HG03342 (cell line): ENCODE results near the gene CLIC5.

Experiments used
- ATAC-seq: cut with Tn5 transposase; IDR thresholded peaks from one replicate; pipeline ENCODE4 v1.9.1; 2021; ENCODE audit warnings: mild to moderate bottlenecking, moderate library complexity; ENCODE audit not compliant: unreplicated experiment

The CLIC5 gene

DNA sequence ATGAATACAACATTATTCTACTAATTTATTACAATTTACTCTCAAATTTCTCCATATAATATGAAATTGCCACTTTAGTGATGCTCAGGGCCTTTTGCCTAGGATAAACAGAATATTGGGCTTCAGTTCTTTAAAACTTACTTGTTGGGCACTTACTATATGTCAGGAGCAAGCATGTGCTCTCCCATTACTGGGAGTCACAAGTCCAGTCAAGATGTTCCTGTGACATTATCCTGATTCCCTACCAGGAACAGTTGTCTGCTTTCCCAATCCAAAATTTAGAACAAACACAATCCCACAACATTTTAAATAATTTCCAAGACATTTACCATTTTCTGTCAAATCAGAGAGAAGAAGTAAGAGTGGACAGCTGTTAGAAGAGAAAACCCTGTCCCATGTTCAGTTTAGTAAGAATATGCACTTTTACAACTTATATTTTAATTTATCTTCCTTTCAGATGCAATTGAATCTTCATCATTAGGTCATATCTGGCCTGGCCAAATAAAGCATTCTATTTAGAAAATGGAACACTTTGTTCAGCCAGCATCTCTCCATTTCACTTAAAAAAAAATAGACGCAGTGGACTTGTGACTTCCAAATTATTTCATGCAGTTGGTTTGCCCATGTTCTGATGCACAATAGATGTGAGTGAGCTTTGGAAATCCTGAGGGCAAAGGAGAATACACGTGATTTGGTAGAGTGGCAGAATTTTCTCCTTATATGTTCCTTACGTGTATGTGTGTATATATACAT, 159.8 kb downstream of the CLIC5 start:
- ATAC-seq = no peak

DNA sequence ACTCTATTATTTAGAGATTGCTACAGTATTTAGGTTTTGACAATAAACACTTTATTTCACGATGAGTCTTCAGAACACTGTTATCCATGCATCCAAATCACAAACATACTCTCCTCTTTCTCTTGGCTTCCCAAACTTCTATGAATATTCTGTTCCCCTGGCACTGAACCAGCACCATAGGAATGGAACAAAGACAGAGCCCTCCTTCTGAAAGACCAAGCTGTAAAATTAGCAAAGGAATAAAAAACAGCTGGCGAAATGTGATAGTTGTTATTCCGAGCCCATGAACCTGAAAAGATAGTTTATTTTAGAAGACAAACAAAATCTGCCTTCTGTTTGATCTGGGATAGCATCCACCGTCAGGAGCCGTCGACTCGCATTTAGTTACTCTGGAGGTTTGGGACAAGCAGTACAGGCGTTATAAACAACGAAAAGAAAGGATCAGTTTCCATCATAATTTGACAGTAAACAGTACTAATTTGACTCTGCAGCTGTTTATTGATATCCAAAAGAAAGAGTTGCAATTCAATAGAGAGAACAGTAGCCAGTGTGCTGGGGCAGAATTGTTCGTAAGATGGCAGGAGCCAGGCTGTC, 161.4 kb downstream of the CLIC5 start:
- no peak for ATAC-seq

DNA sequence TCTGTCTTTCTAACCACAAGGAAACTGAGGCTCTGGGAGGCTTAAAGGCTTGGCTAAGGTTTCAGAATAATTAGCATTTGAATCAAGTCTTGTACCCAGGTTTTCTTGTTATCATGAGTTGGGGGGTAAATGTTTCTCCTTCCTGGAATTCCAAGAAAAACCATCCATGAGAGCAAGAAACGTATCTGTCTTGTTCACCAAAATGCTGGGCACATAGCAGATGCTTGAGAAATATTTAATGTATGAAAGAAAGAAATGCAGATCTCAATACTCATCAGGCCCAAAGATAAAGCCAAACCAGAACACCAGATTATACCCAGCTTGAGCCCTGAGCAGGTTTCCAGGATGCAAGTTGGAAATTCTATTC, 164.6 kb downstream of the CLIC5 start:
- ATAC-seq = no peak

DNA sequence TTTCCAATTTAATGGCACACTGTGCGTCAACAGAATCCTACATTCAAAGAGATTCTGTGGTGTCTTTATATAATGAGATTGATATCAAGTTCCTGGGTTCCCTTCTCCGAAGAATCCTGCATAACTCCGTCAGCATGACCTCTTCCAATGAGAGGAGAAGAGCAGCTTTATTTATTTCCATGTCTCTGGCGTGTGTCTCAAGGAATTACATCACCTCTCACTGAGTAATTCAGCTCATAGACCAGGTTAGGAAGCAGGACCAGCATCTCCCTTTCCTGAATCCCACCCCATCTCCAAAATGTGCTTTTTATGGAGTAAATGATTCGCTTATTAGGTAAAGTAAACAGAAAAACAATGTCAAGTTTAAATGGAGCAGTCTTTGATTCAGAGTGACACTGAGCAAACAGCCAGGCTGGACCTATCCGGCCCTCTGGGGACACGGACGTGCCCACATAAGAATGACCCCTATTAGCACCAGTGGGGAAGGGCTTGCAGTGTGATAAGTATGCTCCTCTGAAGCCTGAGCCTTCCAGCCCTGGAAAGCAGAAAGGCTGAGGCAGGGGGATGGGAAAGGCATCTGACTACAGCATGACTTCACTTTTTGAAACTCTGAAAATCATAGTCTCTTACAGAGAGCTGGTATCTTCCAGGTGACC, 165.2 kb downstream of the CLIC5 start:
- ATAC-seq = no peak

DNA sequence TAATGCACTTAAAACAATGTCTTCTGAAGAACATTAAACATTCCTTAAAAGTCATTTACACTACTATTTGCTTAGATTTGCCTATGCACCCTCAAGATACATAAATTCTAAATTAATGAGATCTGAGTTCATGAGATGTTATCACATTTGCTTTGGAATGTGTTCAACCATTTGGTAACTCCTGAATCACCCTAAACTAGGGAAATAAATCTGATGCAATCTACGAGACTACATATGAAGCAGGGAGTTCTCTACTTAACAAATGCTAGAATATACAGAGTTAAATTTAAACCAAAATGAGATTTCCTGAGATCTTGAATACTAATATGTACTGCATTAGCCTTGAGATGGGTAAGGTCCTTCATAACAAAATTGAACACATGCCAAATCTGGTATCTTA, 170.1 kb downstream of the CLIC5 start:
- ATAC-seq = no peak

DNA sequence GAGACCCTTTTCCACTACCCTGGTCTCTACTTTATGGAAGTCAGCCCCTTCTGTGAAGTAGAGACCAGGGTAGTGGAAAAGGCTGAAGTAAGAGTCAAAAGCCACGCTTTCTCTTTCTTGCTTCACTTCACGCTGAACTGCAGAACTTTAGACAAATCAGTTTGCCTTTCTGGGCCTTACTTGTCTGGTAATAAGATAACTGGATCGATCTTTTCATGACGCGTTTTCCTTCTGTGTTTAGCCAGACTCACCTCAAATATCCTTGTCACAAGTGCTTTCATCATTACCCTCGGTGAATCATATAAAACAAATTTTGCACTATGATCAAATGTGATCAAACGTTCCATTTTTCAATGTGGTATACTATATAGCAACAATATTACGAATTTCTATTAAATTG, 170.7 kb downstream of the CLIC5 start:
- ATAC-seq = no peak

DNA sequence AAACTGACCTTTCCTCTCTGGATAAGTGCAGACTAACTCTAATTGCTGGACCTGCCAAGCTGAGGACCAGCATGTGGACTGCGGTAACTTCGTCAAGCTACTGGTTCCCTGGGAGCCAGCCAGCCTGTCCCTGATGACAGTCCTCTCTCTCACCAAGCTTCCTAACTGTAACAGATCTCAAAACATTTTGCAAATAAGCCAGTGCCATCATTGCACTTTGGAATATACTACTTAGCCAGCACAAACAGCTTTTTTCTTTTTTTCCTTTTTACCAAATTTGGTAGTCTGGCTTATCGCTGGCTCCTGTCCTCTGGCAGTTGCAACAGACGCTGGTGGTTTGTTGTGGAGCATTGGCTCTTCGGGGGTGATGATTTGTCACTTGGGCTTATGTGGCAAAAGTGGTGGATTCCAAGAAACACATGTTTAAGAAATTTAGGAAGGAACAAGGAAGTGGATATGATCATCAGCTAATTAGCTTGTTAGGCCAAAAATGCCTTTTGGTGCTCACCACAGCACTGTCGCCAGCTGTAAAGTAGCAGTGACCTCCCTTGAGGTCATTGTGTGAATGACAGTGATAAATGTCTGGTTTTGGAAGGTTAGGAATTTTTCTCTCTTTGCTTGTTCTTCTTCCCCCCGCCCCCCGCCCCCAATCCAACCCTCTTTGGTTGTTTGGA, 171.7 kb downstream of the CLIC5 start:
- ATAC-seq = no peak

DNA sequence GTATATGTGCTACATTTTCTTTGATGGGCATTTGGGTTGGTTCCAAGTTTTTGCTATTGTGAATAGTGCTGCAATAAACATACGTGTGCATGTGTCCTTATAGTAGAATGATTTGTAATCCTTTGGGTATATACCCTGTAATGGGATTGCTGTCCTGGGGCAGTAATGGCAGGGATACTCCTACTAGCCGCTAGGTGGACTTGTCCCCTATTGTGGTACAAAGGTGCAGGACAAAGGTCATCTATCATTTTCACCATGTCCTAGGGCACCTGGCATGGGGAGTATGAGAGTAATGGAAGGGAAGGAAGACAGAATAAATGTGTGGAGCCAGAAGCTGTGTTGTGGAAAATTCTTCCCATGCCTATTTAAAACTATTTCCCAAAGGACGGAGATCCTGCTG, 174.6 kb downstream of the CLIC5 start:
- no peak for ATAC-seq

DNA sequence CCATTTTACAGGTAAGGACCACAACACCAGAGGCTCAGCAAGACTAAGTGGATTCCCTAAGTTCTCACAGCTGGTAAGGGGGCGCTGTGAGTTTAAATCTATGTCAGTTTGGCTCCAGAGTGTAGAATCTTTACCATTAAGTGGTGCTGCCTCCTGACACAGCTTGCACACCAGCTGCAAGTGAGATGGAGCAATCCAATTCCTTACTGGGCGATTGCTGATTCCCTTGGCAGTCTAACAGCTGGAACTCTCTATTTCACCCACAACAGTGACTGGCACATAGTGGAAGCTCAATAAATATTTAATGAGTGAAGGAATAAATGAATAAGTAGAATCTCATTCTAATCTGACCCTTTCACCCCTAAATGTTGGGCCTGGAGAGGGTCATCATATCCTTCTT, 176.7 kb downstream of the CLIC5 start:
- ATAC-seq = no peak

DNA sequence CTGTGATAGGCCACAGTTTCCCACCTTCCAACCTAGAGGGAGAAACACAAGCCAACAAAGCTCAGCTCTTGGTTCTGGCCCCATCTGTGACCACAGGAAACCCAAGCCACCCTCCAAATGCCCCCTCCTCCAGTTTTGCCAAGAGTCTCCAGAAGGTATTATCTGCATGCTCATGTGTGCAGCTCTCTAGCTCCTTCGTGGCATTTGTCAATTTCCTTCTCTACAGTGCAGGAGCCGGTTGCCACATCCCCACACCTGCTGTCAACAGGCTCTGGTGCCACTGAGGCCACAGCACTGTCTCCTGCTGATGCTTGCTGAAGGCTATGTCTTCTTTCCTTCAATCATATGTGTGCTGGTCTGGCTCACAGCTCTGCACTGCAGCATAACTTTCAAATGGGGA, 177.2 kb downstream of the CLIC5 start:
- no peak for ATAC-seq

DNA sequence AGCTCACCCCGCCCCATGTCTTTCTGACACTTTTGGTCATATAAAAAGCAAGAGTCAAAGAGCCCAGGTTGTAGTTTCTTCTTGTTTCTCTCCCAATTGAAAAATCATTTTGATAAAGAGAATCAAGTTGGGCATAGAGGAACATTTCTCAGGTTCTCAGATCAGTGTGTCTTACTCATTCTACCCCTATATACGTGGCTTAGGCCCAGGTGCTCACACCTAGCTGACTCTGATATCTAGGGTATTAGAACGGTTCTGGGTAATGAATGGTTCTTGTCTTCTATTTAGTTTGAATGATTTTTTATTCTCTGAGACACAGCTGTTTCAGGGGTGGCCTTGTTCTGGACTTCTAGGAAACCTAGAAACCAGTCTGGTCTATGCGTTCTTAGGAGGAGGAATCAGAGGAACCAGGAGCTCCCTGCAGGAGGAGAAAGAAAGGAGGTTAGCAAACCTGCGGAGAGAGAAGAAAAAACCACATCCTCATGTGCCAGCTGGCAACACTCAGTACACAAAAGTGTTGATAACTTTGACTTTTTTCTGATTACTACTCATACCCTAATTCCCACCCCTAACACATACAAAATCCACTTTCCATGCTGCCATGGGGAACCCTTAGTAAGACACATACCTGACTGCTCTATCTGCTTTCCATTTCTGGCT, 178.0 kb downstream of the CLIC5 start:
- no peak for ATAC-seq

DNA sequence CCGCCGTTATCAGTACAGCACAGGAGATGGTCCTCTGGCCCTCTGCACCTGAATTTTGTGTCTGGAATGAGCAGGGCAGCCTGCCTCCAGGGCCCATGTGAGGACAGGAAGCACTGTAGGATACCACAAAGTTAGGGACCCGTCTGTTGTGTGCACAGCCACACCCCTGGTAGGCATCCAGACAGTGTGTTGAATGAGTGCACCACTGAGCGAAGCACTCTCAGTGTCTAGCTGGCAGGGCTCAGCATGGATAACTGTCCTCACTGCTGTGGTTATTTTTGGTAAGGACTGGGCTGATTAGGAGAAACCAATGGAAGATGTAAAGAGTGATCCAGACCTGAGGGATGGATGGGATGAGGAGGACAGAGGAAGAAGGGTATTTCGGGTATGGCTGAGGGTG, 178.7 kb downstream of the CLIC5 start:
- ATAC-seq = no peak

DNA sequence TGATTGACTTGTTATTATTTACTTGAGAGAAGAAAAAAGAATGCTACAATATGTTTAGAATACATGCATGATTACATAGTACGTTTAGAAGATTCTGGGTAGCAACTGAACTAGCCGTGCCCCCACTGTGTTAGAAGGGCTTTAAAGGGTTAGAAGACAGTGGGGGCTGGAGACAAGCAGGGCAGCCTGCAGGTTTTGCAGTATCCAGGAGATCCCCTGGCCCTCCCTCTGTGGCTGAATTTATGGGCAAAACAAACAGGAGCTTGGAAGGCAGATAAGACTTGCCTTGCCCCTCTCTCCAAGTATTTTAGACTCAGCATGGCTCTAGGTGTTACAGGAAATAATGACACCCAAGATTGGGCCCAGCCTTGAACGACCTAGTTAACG, 179.2 kb downstream of the CLIC5 start:
- no peak for ATAC-seq

DNA sequence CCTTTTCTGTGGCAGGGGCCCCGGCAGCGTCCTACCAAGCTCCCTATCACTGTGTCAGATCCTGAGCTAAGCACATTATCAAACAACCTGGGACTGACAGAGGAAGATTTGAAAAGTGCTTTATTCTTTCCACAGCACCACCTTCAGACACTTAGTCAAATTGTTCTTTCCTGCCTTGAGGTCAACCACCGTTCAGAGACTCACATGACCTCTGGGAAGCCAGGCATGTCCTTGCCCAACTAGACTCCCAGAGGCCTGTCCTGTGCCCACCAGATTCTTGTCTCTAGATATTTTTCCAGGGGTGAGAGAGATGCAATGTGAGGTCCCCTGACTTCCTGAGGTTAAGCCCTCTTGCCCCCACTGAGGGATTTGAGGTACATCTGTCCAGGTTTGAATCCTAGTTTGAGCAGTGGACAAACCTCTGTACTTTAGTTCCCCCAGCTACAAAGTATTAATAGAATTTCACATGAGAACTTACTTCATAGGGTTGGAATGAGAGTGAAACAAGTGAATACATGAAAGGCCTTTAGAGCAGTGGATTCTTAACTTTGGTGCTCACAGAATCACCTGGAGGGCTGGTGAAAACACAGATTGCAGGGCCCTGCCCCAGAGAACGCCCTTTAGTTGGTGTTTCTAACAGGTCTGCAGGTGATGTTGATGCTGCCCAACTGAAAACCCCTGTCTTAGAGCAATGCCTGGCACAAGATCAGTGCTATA, 179.8 kb downstream of the CLIC5 start:
- no peak for ATAC-seq

DNA sequence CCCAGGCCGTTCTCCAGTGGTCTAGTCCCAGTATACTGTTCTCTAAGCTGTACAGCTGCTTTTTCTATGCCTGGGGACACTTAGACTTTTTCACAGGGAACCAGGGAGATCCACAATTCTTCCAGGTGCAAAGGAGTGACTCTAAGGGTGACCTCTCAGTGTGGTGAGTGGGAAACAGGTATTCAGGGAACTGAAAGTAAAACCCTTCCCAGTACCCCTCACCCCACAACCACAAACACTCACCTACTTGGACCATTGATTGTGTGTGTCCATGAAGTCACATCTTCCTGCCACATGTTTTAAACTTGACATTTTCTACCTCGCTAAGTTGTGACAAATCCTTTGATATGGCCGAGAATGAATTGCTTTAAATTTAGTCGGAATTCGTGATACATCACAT, 183.6 kb downstream of the CLIC5 start:
- ATAC-seq = no peak
